GM08714 (cell line): Measurements from ENCODE around the gene ATE1.

ENCODE experiments used
- H3K4me3 ChIP-seq: fragments of 200-500 bp; sonication (Bioruptor generic); 2 replicates; pipeline ENCODE4 v1.5.1; 2014; ENCODE audit warnings: mild to moderate bottlenecking, low read length, inconsistent platforms
- ZNF274 ChIP-seq: IDR thresholded peaks from 2 replicates; pipeline ENCODE4 v1.6.1; 2012; ENCODE audit warnings: mild to moderate bottlenecking, low read depth, low read length

The ATE1 gene

GRCh38 chr10:121690970-121691369 is 236.9 kb downstream of the ATE1 start:
- H3K4me3 ChIP-seq = no peak overlapping the region
- TF ChIP-seq ZNF274 = no peak
